Stimulated activated CD4-positive, alpha-beta T cell treated with anti-CD3 and anti-CD28 coated beads, Interleukin-2, amount 100 ng/mL, for 48 hours (primary cell): ENCODE measurements around the gene TMEM207.

Source experiments
- DNase-seq, 2 donors: peaks; one replicate each; pipeline ENCODE4 v3.0.0-alpha.2; 2020

Gene TMEM207

GRCh38 chr3:190384309-190384756, 65.4 kb downstream of the TMEM207 start:
- no peak for DNase-seq

GRCh38 chr3:190382082-190382481, 67.6 kb downstream of the TMEM207 start:
- no peak for DNase-seq

GRCh38 chr3:190381441-190381840, 68.3 kb downstream of the TMEM207 start:
- DNase-seq: no peak

- no peak for DNase-seq
Observed at GRCh38 chr3:190380184-190380583, 69.5 kb downstream of the TMEM207 start.
